Endometrial microvascular endothelial cells (primary cell): Measurements from ENCODE around the gene DMBT1. TPM values are rescaled to one million over a fixed set of nuclear protein-coding genes. Genes with fewer than 3 reads are reported as not detected.

Source experiments
- in situ Hi-C: cut with HindIII; loops from 2 replicates; pipeline ENCODE4 v1.10.0; 2017; ENCODE audit warnings: low sequenced_read_pairs, low pct_unique_long_range_greater_than_20kb; ENCODE audit errors: inconsistent ontology term
- total RNA-seq: library from RNA; depleted of rRNA; stranded (reverse); fragments of >200 nt; gene quantifications from one replicate; pipeline ENCODE4 v1.2.3, GENCODE V29; 2015; ENCODE audit errors: inconsistent ontology term

DMBT1 gene
- total RNA-seq, 1 donor from 2014 or later = 0.09 TPM

- in situ Hi-C loops = no loop called here
These were observed 16.1 kb upstream of the DMBT1 start for GRCh38 chr10:122544493-122544892.

- in situ Hi-C loops = no loop called here
These were observed 14.3 kb upstream of the DMBT1 start for GRCh38 chr10:122546242-122546641.

- in situ Hi-C loops = no loop called here
These were observed 12.0 kb upstream of the DMBT1 start for GRCh38 chr10:122548407-122549085.

- in situ Hi-C loops = no loop called here
These were observed 10.9 kb upstream of the DMBT1 start for GRCh38 chr10:122549636-122550035.

GRCh38 chr10:122550427-122550826 is 10.1 kb upstream of the DMBT1 start:
- in situ Hi-C loops = no loop called here

GRCh38 chr10:122550983-122551382 is 9.6 kb upstream of the DMBT1 start:
- in situ Hi-C loops = no loop called here

GRCh38 chr10:122551450-122551849 is 9.1 kb upstream of the DMBT1 start:
- in situ Hi-C loops = no loop called here

GRCh38 chr10:122553341-122553740 is 7.2 kb upstream of the DMBT1 start:
- in situ Hi-C loops = no loop called here

GRCh38 chr10:122554131-122555036 is 6.2 kb upstream of the DMBT1 start:
- in situ Hi-C loops = no loop called here

GRCh38 chr10:122555442-122555841 is 5.1 kb upstream of the DMBT1 start:
- in situ Hi-C loops = no loop called here

GRCh38 chr10:122557516-122557915 is 3.0 kb upstream of the DMBT1 start:
- in situ Hi-C loops = no loop called here

GRCh38 chr10:122558452-122558851 is 2.1 kb upstream of the DMBT1 start:
- in situ Hi-C loops = no loop called here

GRCh38 chr10:122559228-122559627 is 1.3 kb upstream of the DMBT1 start:
- in situ Hi-C loops = no loop called here

- in situ Hi-C loops = no loop called here
These were observed 658 bp downstream of the DMBT1 start for GRCh38 chr10:122561212-122561611.

- in situ Hi-C loops = no loop called here
These were observed 1.2 kb downstream of the DMBT1 start for GRCh38 chr10:122561792-122562191.

GRCh38 chr10:122564980-122565379 is 4.4 kb downstream of the DMBT1 start:
- in situ Hi-C loops = no loop called here

- in situ Hi-C loops = no loop called here
These were observed 5.2 kb downstream of the DMBT1 start for GRCh38 chr10:122565766-122566206.

GRCh38 chr10:122566632-122567031 is 6.1 kb downstream of the DMBT1 start:
- in situ Hi-C loops = no loop called here

GRCh38 chr10:122567056-122567660 is 6.6 kb downstream of the DMBT1 start:
- in situ Hi-C loops = no loop called here

- in situ Hi-C loops = no loop called here
These were observed 8.0 kb downstream of the DMBT1 start for GRCh38 chr10:122568551-122568950.
